HepG2 (cell line): ENCODE data around the gene ZNF281. TPM values are rescaled to one million over a fixed set of nuclear protein-coding genes. Genes with fewer than 3 reads are reported as not detected.

ENCODE experiments used
- ATAC-seq: fragments of 200-7000 bp; cut with Tn5 transposase; 3 replicates; pipeline ENCODE4 v1.9.1; 2020; ENCODE audit warnings: mild to moderate bottlenecking, moderate library complexity
- BruUV-seq: library from RNA; stranded (reverse); fragments of 400-500 nt; replicated peaks from 2 replicates; lab custom pipeline; 2021; lab: Mats Ljungman, UMichigan
- CTCF ChIA-PET: fragments of 300-600 bp; formaldehyde crosslinking; extraction: SDS; loops from one replicate; lab custom pipeline; 2021; ENCODE audit warnings: low total read pairs, inconsistent platforms, low intra/inter-chr PET ratio; lab: Yijun Ruan, JAX
- POLR2A ChIA-PET: fragments of 350-600 bp; sonication (Branson Sonifier 250); formaldehyde crosslinking; loops from one replicate; lab custom pipeline; 2020; ENCODE audit warnings: antibody characterized with exemption, inconsistent platforms; lab: Yijun Ruan, JAX
- DNase-seq: peaks from one replicate; pipeline ENCODE4 v3.0.0-alpha.2; 2015; ENCODE audit warnings: low spot score
- FAIRE-seq: peaks from 3 replicates; lab custom pipeline; 2011; peaks lifted over from hg19 to GRCh38; lab: Jason Lieb, UNC
- H2AFZ ChIP-seq: one replicate; pipeline ENCODE4 v1.6.1; 2011; ENCODE audit warnings: low read length, inconsistent platforms
- H3K27ac ChIP-seq: fragments of 300-600 bp; 3 replicates; pipeline ENCODE4 v1.8.0; 2011; ENCODE audit warnings: mixed run types, mild to moderate bottlenecking, mixed read lengths, low read length, inconsistent platforms; ENCODE audit not compliant: insufficient read depth; ENCODE audit errors: extremely low read length
- H3K27me3 ChIP-seq, 2 experiments: fragments of 200-600 bp in 1 of 2; 2 replicates in 1 of 2; 3 replicates in 1 of 2; pipeline versions ENCODE4 v1.6.0 to v1.8.0; 2011; ENCODE audit warnings: low read length in 2 of 2, mild to moderate bottlenecking in 2 of 2, moderate library complexity in 2 of 2, inconsistent platforms in 1 of 2; ENCODE audit not compliant: insufficient read depth in 2 of 2, control insufficient read depth in 1 of 2
- H3K36me3 ChIP-seq, 2 experiments: fragments of 200-600 bp in 1 of 2; replicated peaks in 1 of 2; 2 replicates in 1 of 2; 3 replicates in 1 of 2; pipeline versions ENCODE4 v1.5.1 to v1.8.0; 2011; ENCODE audit warnings: low read length in 2 of 2, inconsistent platforms in 1 of 2; ENCODE audit not compliant: insufficient read depth in 2 of 2, control insufficient read depth in 1 of 2
- H3K4me1 ChIP-seq: 2 replicates; pipeline ENCODE4 v1.5.1; 2012; ENCODE audit warnings: low read length, inconsistent platforms; ENCODE audit not compliant: insufficient read depth
- H3K4me2 ChIP-seq: 2 replicates; pipeline ENCODE4 v1.6.0; 2011; ENCODE audit warnings: low read depth, low read length, inconsistent platforms
- H3K4me3 ChIP-seq, 3 experiments: fragments of 200-600 bp in 1 of 3; sonication (generic), shearing (Covaris generic) in 1 of 3; replicated peaks in 1 of 3; 2 replicates each; pipeline ENCODE4 v1.5.1; 2011 to 2016; ENCODE audit warnings: low read length in 3 of 3, inconsistent platforms in 2 of 3, low read depth in 2 of 3, mild to moderate bottlenecking in 2 of 3, control low read depth in 1 of 3, mixed read lengths in 1 of 3; ENCODE audit not compliant: insufficient read depth in 1 of 3
- H3K79me2 ChIP-seq: one replicate; pipeline ENCODE4 v1.6.1; 2011; ENCODE audit warnings: low read length, inconsistent platforms; ENCODE audit not compliant: insufficient read depth
- H3K9ac ChIP-seq: 2 replicates; pipeline ENCODE4 v1.6.0; 2011; ENCODE audit warnings: mild to moderate bottlenecking, low read depth, low read length, inconsistent platforms; ENCODE audit not compliant: insufficient read depth
- H3K9me3 ChIP-seq: 2 replicates; pipeline ENCODE4 v1.5.1; 2012; ENCODE audit warnings: mild to moderate bottlenecking, low read length
- H4K20me1 ChIP-seq: 2 replicates; pipeline ENCODE4 v1.6.0; 2011; ENCODE audit warnings: inconsistent platforms, mild to moderate bottlenecking, low read length, moderate library complexity; ENCODE audit not compliant: insufficient read depth
- DMAP1 ChIP-seq: IDR thresholded peaks from 2 replicates; pipeline ENCODE4 v1.6.1; 2016
- DRAP1 ChIP-seq: IDR thresholded peaks from 2 replicates; pipeline ENCODE4 v1.6.1; 2016; ENCODE audit warnings: missing genetic modification reagents, missing compliant biosample characterization
- FLYWCH1 ChIP-seq: sonication (generic); formaldehyde crosslinking; IDR thresholded peaks from 2 replicates; pipeline ENCODE4 v1.8.1; 2023; ENCODE audit warnings: mild to moderate bottlenecking, missing genetic modification reagents
- JUN ChIP-seq: sonication (generic); formaldehyde crosslinking; IDR thresholded peaks from 2 replicates; pipeline ENCODE4 v1.4.0; 2020; ENCODE audit warnings: mild to moderate bottlenecking, missing genetic modification reagents
- KDM3A ChIP-seq: IDR thresholded peaks from 2 replicates; pipeline ENCODE4 v1.6.1; 2018; ENCODE audit warnings: low read depth, missing compliant biosample characterization
- SATB2 ChIP-seq: sonication (generic); formaldehyde crosslinking; IDR thresholded peaks from 2 replicates; pipeline ENCODE4 v1.5.0; 2020; ENCODE audit warnings: missing genetic modification reagents
- SIX1 ChIP-seq: sonication (generic); formaldehyde crosslinking; IDR thresholded peaks from 2 replicates; pipeline ENCODE4 v1.4.0; 2020; ENCODE audit warnings: missing genetic modification reagents, borderline replicate concordance
- SOX6 ChIP-seq, 2 experiments: fragments of 450-650 bp in 1 of 2; sonication (generic) in 1 of 2; formaldehyde crosslinking in 1 of 2; IDR thresholded peaks; 2 replicates each; pipeline versions ENCODE4 v1.4.0 to v1.6.1; 2017 to 2020; ENCODE audit warnings: antibody characterized with exemption in 1 of 2, mild to moderate bottlenecking in 1 of 2, missing genetic modification reagents in 1 of 2
- TP53 ChIP-seq: sonication (generic); formaldehyde crosslinking; conservative IDR thresholded peaks from 2 replicates; pipeline ENCODE4 v1.4.0; 2020; ENCODE audit warnings: missing genetic modification reagents
- TRIM22 ChIP-seq: fragments of 450-650 bp; IDR thresholded peaks from 2 replicates; pipeline ENCODE4 v1.6.1; 2017
- ZNF460 ChIP-seq: sonication (generic); formaldehyde crosslinking; IDR thresholded peaks from 2 replicates; pipeline ENCODE4 v1.5.1; 2020; ENCODE audit warnings: missing genetic modification reagents, mild to moderate bottlenecking, borderline replicate concordance
- WGBS: methylation state at CpG from one replicate; pipeline ENCODE4 v1.1.6; 2017; ENCODE audit warnings: low lambda C conversion rate; 5-methylcytosine and 5-hydroxymethylcytosine counted together
- in situ Hi-C: cut with HindIII; loops from 2 replicates; pipeline ENCODE4 v1.10.0; 2017; ENCODE audit warnings: low pct_unique_long_range_greater_than_20kb; ENCODE audit not compliant: extremely low pct_ligation_motif_present
- intact Hi-C: fragments of 100-400 bp; cut with micrococcal nuclease; formaldehyde crosslinking; loops from one replicate; pipeline ENCODE4 v1.10.0; 2022; ENCODE audit not compliant: unreplicated experiment
- polyA plus RNA-seq, 8 experiments: library from polyadenylated mRNA; depleted of rRNA in 3 of 8; stranded (reverse) in 7 of 8; unstranded in 1 of 8; fragments of >200 nt; fragmentation: Illumina TruSeq in 4 of 8; extraction: Trizol in 4 of 8; gene quantifications; 2 replicates each; pipeline versions ENCODE4 v1.2.1 to v1.2.3, GENCODE V29; 2011 to 2016; ENCODE audit warnings: low read depth in 4 of 8, missing spikeins in 1 of 8, mixed read lengths in 1 of 8; ENCODE audit not compliant: insufficient read depth in 1 of 8
- total RNA-seq, 5 experiments: library from RNA; depleted of rRNA; stranded (reverse); fragments of >200 nt; fragmentation: Illumina TruSeq; extraction: Trizol; gene quantifications; 2 replicates each; pipeline ENCODE4 v1.2.3, GENCODE V29; 2016; ENCODE audit warnings: low read depth in 1 of 5

ZNF281 gene
- total and polyA plus RNA-seq, 2 of the 13 experiments (the other 11 are each of a cell fraction or from before 2014, with no cell fraction given) = 7.7 to 20.6 TPM

GRCh38 chr1:200369706-200370105 is 40.1 kb downstream of the ZNF281 start (continued):
- TF ChIP-seq ZNF460 (CRISPR knock-in tag) = no peak
- TF ChIP-seq FLYWCH1 = no peak
- TF ChIP-seq SIX1 = peak; percentile 91
- TF ChIP-seq SATB2 (CRISPR knock-in tag) = no peak

GRCh38 chr1:200369131-200369530 is 40.7 kb downstream of the ZNF281 start:
- peak overlapping the region; percentile 36 for H3K27ac ChIP-seq
- ChIA-PET CTCF (no interaction called here), POLR2A (interaction anchor here (0.6 to 2.1 kb wide), 5 partner anchors 11 to 301 kb away, joined by 3 to 10 read pairs (median 4); partner anchors contain the start of genes DDX59 and ZNF281)
- no peaks in the 10 kb centered on the region for H3K27me3 ChIP-seq
- no peak overlapping the region for H3K4me2 ChIP-seq
- peaks cover 97% of the 10 kb centered on the region for H3K4me1 ChIP-seq
- in situ Hi-C loops (no loop called here), intact Hi-C loops (no loop called here)
- H3K4me3 ChIP-seq = no peak overlapping the region
- TF ChIP-seq TP53 (no peak), DRAP1 (no peak), SOX6 (IDR thresholded peaks at IDR 0.05) (no peak), SOX6 (CRISPR knock-in tag; IDR thresholded peaks at IDR 0.05) (no peak), DMAP1 (CRISPR knock-in tag) (no peak), JUN (CRISPR knock-in tag) (no peak), KDM3A (CRISPR knock-in tag) (no peak), TRIM22 (no peak)
- H3K36me3 ChIP-seq = no peaks in the 10 kb centered on the region; a peak in 1 of 5 replicates
- BruUV-seq = no TSS peak
- H3K9me3 ChIP-seq = no peaks in the 10 kb centered on the region
- no peaks in the 10 kb centered on the region for H4K20me1 ChIP-seq
- FAIRE-seq = no peak
- no peak overlapping the region for H2AFZ ChIP-seq
- H3K79me2 ChIP-seq = no peaks in the 10 kb centered on the region
- no peak for DNase-seq
- no peak for ATAC-seq
- H3K9ac ChIP-seq = no peak overlapping the region
- 96% methylated on average over 4 of the region's 4 CpGs for WGBS
